Left hindlimb (tissue), 1 donor: ENCODE data around the gene CDH4.

Experiments
- DNase-seq: peaks from one replicate; pipeline ENCODE4 v3.0.0-alpha.2; 2018

The CDH4 gene

DNA sequence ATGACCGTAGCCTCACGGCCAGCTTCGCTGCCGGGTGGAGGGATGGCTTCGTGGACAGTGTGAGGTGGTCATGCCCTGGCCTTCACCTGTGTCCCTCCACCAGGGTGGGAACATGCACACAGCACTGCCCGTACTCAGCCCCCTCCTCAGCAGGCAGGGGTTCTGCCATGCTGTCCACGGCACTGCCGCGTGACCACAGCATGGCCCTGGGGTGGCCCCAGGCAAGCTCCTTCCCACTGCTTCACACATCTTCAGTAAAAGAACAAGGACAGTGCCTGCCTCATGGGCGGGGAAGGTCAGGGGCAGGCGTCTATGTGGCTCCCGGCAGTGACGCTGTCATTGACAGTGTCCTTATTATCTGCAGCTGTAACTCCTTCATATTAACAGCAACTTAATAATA lies 607.7 kb downstream of the CDH4 start:
- DNase-seq: no peak

DNA sequence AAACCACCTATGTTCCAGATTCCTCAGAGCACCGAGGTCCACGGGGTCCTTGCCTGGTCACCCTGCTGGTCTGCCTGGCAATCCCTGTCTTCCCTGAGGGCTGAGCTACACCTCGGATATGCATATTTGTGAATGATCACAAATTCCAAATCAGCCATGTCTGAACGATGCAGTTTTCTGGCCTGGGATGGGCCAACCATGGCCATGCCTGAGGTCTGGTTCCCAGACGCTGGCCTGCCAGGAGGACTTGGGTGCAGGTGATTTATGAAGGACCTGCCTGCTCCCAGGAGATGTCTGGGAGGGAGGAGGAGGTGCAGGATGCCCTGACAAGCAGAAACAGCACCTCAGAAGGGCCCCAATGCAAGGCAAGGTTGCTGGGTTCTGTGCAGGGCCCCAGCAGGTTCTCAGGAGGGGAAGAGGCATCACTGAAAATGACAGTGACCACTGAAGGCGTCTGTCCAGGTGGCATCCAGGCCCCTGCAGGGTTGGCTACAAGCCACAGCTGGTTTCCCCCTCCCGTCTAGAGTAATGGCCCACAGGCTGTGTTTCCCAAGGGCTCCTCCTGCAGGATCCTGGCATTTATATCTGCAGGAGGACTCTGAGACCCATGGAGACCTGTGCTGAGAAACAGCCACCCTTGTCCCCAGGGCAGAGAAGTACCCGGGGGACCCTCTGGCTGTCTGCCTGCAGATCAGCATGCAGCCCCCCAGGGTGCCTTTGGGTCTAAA lies 608.4 kb downstream of the CDH4 start:
- no peak for DNase-seq

DNA sequence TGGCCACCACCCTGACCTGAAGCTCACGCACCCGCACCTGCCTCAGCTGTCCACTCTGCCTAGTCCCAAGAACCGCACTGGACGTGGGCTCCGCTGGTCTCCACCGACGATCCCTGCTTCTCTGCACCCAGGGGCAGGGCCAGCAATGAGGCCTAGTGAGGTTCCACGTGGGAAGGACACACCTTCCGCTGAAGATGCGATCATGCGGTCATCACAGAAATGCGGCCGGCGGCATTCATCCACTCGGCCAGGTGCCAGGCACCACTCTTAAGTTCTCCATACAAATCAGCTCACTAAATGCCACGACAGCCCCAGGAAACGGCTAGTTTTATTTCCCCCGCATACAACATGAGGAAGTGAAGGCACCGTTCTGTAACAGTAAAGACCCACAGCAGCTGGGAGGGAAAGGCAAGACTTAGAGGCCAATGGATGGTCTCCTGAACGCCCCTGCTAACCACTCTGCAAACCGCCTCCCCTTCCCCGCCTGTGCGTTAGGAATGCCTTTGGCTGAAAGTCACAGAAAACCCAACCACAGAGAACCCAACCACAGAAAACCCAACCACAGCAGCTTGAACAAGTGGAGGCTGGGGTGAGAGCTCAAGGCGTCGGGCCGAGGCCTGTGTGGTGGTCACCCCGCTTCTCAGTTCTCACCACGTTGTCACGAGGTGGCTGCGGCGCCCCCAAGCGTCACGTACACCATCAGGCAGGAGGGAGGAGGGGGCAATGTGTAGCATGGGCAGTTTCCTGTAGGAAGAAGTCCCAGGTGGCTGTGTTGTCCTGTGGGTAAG lies 609.2 kb downstream of the CDH4 start:
- DNase-seq: no peak

DNA sequence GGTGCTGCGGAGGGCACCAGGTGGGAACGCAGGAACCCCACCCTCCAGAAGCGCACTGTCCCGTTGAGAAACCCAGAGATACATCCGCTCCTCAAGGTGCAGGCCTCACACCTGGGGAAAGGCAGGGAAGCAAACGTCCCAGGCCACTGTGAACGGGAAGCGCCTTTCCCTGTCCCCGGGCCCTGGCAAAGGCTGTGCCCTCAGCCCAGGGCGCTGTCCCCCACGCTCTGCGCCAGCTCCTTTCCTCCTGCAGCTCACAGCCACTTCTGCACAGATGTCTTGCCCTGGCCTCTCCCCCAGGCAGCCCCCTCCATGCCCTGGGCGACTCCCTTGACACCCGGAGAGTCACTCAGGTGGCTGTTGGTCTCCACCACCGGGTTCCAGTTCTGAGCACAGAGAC lies 609.8 kb downstream of the CDH4 start:
- no peak for DNase-seq

DNA sequence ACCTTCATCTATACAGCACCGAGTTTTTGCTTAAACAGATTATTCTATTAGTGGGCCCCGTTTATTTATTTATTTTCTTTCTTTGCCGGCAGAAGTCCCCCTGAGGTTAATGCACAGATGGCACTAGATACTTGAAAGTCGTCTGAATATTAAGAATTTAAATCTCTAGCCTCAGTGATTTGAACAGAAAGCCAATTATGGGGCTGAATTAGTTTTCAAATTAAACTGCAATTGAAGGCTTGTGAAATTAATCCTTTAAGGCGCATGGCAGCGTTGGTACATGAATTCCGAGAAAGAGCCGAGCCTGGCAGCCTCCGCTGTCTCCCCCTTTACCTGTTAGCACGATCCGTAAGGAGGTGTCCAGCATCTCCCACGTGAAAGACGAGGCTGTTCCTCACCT lies 610.8 kb downstream of the CDH4 start:
- DNase-seq: no peak

GRCh38 chr20:61864481-61864880 lies 612.4 kb downstream of the CDH4 start:
- no peak for DNase-seq

GRCh38 chr20:61865353-61865752 lies 613.3 kb downstream of the CDH4 start:
- DNase-seq: no peak

DNA sequence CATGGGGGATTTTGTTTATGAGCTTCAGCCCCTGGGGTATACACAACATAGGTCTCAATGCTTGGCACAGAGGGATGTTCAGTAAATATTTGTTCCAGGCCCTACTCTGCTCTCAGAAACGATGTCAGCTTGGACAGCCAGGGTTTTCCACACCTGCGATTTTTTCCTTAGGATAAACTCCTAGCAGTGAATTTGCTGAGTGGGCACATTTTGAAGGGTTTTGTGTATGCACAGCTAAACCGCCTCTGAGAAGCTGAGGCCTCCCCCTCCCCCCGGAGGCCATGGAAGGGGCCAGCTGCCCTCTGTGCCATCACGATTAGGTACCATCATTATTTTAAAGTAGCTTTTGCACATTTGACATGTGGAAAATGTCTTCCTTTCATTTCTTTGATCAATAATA lies 614.1 kb downstream of the CDH4 start:
- DNase-seq: no peak

- DNase-seq: no peak
Observed at GRCh38 chr20:61868006-61868405, 615.9 kb downstream of the CDH4 start.

GRCh38 chr20:61868466-61869090 lies 616.5 kb downstream of the CDH4 start:
- DNase-seq: no peak

- no peak for DNase-seq
Observed at GRCh38 chr20:61869750-61870507, 617.9 kb downstream of the CDH4 start.

- no peak for DNase-seq
Observed at GRCh38 chr20:61871160-61871559, 619.1 kb downstream of the CDH4 start.

GRCh38 chr20:61871913-61872312 lies 619.9 kb downstream of the CDH4 start:
- DNase-seq: no peak

DNA sequence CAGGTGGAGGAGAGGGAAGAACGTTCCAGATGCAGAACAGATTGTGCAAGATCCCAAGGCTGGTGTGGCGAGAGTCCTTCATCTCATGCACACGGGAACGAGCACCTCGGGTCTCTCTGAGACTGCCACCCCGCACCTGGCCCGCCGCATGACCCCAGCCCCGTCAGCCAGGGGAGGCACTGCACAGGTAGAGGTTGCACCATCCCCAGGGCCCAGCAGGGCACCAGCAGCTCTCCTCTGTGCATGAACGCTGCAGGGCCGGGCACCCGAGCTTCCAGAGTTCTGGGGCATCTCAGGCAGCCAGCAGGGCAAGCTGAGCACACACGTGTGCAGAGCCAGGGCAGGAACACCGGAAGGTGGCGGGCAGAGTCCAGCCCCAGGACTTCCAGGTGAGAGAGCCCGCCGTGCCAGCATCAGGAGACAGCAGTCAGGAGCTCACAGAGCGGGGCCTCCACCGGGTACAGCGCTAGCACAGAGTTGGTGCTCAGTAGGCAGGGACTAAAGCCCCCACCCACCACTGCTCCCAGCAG lies 620.4 kb downstream of the CDH4 start:
- DNase-seq: no peak

GRCh38 chr20:61873651-61874420 lies 621.8 kb downstream of the CDH4 start:
- no peak for DNase-seq

- no peak for DNase-seq
Observed at GRCh38 chr20:61874421-61875068, 622.5 kb downstream of the CDH4 start.

DNA sequence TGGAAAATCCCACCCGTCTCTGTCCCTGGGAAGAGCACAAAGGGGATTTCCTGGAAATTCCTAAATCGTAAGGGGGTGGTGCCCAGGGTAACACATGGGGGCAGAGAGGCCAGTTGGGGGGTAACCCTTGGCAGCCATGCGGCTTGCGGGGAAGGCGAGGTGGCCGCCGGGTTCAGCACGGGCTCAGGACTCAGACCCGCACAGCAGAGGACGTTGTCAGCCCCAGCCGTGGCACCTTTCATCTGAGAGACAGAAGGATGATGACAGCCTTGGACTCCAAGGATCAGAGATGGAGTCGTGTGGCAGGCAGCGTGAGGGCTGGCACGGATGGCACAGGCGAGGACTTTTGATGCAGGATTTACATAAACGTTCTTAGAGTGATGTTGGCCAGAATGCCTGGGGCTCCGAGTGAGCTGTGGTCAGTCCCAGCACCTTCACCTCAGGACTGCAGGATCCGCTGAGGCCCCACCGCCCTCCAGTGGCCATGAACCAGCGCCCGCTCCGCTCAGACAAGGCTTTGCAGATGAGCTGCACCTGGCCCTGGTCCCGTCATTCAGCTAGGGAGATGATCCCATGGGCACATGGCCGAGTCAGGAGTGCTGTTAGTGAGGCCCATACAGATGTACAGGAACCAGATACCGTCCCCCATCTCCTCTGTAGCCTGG lies 623.3 kb downstream of the CDH4 start:
- no peak for DNase-seq

DNA sequence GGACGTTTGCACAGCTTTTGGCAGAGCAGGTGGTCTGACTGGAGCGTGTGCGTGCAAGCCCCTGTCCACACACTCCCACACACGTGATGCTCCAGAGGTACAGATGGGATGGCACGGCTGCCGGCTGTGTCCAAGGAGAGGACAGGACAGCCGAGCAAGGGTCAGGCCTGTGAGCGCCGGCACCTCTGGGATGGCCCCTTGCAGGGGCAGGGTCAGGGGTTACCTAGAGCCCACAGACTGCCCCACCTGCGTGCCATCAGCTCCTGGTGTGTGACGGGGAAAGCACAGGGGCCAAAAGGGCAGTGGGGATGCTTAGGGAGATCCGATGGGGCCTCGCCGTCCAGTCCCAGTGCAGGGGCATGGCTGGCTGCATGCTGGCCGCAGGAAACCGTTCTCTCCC lies 623.9 kb downstream of the CDH4 start:
- DNase-seq: no peak

- no peak for DNase-seq
Observed at GRCh38 chr20:61876952-61877728, 625.1 kb downstream of the CDH4 start.

DNA sequence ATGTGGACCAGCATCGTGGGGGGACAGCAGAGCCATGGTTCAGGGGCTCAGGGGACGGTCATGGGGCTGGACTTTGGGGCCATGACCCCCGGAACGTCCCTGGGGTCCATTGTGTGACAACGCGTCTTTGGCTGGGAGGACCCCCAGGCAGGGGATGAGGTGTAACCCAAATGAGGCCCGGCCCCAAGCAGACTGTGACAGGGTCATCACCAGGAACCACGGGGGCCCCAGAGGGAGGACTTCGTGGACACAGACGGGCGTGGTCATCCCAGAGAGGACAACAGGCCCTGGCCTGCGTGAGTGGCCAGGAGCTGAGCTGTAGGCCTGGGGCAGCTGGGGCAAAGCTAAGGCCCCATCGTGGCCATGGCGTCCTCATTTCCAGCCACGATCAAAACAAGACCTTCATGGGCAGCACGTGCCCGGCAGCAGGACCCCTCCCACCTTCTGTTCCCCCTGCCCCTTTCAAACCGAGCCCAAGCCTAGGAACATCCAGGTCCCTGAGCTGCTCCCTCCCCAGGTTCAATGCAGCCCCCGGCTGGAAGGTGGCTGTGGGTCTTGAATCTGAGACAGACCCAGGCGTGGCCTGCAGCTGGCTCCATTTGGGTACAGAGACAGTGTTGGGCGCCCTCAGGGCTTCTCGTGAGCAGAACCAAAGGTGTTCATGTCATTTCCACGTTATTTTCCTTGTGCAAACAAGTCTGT lies 625.9 kb downstream of the CDH4 start:
- DNase-seq: no peak
